ENCODE measurements around the gene TRMU. TPM values are rescaled to one million over a fixed set of nuclear protein-coding genes. Genes with fewer than 3 reads are reported as not detected.

TRMU gene
- total RNA-seq, 2 experiments from 2014 or later: 87.2 to 98.1 TPM

GRCh38 chr22:46374663-46375474 lies 39.4 kb downstream of the TRMU start:
- Mint-ChIP-seq H3K36me3 (ENCODE audit: low read depth) (peaks cover 3% of the 10 kb centered on the region), H3K4me3 (no peak overlapping the region), H3K27me3 (peaks cover 3% of the 10 kb centered on the region), H3K9me3 (peaks cover 10% of the 10 kb centered on the region), H3K4me1 (ENCODE audit: low read depth) (peaks cover 35% of the 10 kb centered on the region), H3K27ac (no peak overlapping the region)
- DNase-seq: no peak
- no peak for TF ChIP-seq CTCF (IDR thresholded peaks at IDR 0.05)
- CTCF ChIA-PET: interaction anchor here (0.8 kb wide), 1 partner anchor 253 kb away, joined by 3 read pairs; no protein-coding TSS in a partner anchor
- intact Hi-C loops (cut with micrococcal nuclease): no loop called here
- no peak for ATAC-seq
- POLR2A ChIA-PET: no interaction called here

- ATAC-seq (no peak), DNase-seq (no peak)
- H3K36me3 Mint-ChIP-seq (ENCODE audit: low read depth): peaks cover 3% of the 10 kb centered on the region
- POLR2A ChIA-PET: no interaction called here
- H3K27ac Mint-ChIP-seq: no peak overlapping the region
- no peak overlapping the region for H3K4me3 Mint-ChIP-seq
- no peak for TF ChIP-seq CTCF (IDR thresholded peaks at IDR 0.05)
- H3K9me3 Mint-ChIP-seq: peaks cover 10% of the 10 kb centered on the region
- H3K27me3 Mint-ChIP-seq: peaks cover 3% of the 10 kb centered on the region
- H3K4me1 Mint-ChIP-seq (ENCODE audit: low read depth): peaks cover 24% of the 10 kb centered on the region
- intact Hi-C loops (cut with micrococcal nuclease): no loop called here
- CTCF ChIA-PET: no interaction called here
Observed at GRCh38 chr22:46376111-46376510, 40.6 kb downstream of the TRMU start.

GRCh38 chr22:46376908-46377524 lies 41.5 kb downstream of the TRMU start:
- no peak for DNase-seq
- Mint-ChIP-seq H3K36me3 (ENCODE audit: low read depth) (peaks cover 3% of the 10 kb centered on the region), H3K27ac (no peak overlapping the region), H3K27me3 (peaks cover 3% of the 10 kb centered on the region), H3K4me3 (no peak overlapping the region), H3K4me1 (ENCODE audit: low read depth) (peaks cover 18% of the 10 kb centered on the region), H3K9me3 (peaks cover 10% of the 10 kb centered on the region)
- CTCF ChIA-PET: interaction anchor here (0.9 kb wide), 1 partner anchor 10 kb away, joined by 3 read pairs; no protein-coding TSS in a partner anchor
- TF ChIP-seq CTCF (IDR thresholded peaks at IDR 0.05): no peak
- POLR2A ChIA-PET: no interaction called here
- ATAC-seq: no peak
- intact Hi-C loops (cut with micrococcal nuclease): no loop called here

DNA sequence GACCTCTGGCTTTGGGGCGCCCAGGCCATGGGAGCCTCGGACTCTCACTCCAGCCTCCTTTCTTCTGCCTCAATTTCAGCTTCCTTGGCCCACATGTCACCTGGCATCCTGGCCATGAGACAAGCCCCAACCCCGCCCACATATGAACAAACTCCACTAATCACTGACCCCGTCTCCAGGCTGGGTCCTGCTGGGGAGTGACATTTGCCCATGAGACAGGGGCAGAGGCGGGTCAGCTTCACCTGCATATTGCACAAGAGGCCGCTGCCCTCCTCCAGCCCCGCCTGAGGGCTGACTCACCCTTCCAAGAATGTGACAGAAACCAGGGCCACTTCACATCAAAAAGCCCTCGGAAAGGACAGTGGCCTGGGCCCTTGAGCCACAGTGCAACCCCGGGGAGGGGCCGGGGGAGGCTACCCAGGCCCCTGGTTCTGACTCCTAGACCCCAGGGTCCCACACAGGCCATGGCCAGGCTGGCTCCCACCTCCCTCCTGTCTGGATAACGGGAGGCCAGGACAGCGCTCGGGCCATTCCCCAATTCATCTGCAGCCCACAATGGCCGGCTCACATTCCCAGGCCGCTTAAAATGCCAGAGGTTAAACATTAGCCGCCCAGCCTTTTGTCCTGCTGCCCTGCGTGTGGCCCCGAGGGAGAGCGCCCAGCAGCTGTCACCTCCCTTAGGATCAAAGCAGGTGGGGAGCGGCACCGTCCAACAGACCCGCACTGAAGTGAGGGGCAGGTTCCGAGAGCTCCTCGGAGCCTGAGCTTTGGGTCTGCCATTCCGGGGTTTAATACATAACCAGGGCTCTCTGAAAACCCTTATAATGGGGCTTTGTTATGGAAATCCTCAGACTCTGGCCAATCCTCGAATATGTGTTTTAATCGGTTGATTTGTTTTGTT lies 42.3 kb downstream of the TRMU start:
- no peak overlapping the region for H3K27ac Mint-ChIP-seq
- no peak overlapping the region for H3K4me3 Mint-ChIP-seq
- TF ChIP-seq CTCF (IDR thresholded peaks at IDR 0.05): no peak
- ChIA-PET CTCF (no interaction called here), POLR2A (no interaction called here)
- intact Hi-C loops (cut with micrococcal nuclease): no loop called here
- peaks cover 3% of the 10 kb centered on the region for H3K36me3 Mint-ChIP-seq (ENCODE audit: low read depth)
- peaks cover 3% of the 10 kb centered on the region for H3K27me3 Mint-ChIP-seq
- H3K9me3 Mint-ChIP-seq: peaks cover 10% of the 10 kb centered on the region
- H3K4me1 Mint-ChIP-seq (ENCODE audit: low read depth): peaks cover 16% of the 10 kb centered on the region
- no peak for DNase-seq
- ATAC-seq: no peak
